Fibroblast of villous mesenchyme (primary cell): ENCODE results near the gene PAXIP1. TPM values are rescaled to one million over a fixed set of nuclear protein-coding genes. Genes with fewer than 3 reads are reported as not detected.
A peak's percentile ranks its signal among the peaks of the same experiment; 100 is the strongest.
"Not testable (repeated sequence)": the region's sequence is repeated elsewhere in the genome, so short reads cannot be mapped to it uniquely, and the experiment has no call there.

Experiments
- DNase-seq: peaks from one replicate; pipeline ENCODE4 v3.0.0-alpha.2; 2010; ENCODE audit warnings: low read depth
- H3K4me3 ChIP-seq: 2 replicates; pipeline ENCODE4 v1.5.1; 2011; ENCODE audit warnings: low read depth, mild to moderate bottlenecking, low read length
- total RNA-seq: library from RNA; depleted of rRNA; stranded (reverse); fragments of >200 nt; gene quantifications from 2 replicates; pipeline ENCODE4 v1.2.3, GENCODE V29; 2012
- TF ChIP-seq, protein P1 (sequence below): IDR thresholded peaks from 2 replicates; pipeline ENCODE4 v1.5.1; 2012; ENCODE audit warnings: low read depth, mild to moderate bottlenecking, low read length; ENCODE audit not compliant: insufficient read depth

The PAXIP1 gene, protein sequence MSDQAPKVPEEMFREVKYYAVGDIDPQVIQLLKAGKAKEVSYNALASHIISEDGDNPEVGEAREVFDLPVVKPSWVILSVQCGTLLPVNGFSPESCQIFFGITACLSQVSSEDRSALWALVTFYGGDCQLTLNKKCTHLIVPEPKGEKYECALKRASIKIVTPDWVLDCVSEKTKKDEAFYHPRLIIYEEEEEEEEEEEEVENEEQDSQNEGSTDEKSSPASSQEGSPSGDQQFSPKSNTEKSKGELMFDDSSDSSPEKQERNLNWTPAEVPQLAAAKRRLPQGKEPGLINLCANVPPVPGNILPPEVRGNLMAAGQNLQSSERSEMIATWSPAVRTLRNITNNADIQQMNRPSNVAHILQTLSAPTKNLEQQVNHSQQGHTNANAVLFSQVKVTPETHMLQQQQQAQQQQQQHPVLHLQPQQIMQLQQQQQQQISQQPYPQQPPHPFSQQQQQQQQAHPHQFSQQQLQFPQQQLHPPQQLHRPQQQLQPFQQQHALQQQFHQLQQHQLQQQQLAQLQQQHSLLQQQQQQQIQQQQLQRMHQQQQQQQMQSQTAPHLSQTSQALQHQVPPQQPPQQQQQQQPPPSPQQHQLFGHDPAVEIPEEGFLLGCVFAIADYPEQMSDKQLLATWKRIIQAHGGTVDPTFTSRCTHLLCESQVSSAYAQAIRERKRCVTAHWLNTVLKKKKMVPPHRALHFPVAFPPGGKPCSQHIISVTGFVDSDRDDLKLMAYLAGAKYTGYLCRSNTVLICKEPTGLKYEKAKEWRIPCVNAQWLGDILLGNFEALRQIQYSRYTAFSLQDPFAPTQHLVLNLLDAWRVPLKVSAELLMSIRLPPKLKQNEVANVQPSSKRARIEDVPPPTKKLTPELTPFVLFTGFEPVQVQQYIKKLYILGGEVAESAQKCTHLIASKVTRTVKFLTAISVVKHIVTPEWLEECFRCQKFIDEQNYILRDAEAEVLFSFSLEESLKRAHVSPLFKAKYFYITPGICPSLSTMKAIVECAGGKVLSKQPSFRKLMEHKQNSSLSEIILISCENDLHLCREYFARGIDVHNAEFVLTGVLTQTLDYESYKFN
- 9.3 and 10.4 TPM in 2 replicates for total RNA-seq

DNA sequence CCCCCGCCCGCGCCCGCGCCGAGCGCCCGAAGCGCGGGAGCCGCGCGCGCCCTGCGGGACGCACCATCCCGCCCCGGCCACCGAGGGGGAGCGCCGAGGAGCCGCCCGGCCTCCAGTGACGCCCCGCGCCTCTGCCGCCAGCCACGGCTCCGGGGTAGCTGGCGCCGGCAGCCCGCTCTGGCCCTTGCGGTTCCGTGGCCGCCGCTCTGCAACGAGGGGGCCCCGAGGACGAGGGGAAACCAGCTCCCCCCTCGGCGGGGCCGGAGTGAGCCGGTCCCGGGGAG, at the start of gene PAXIP1:
TSS of gene PAXIP1 (minus strand) at position 33 of the 284 bp plus-strand sequence. CDS start 195 bp downstream, outside the sequence.
- peak within 1 kb of the TSS; percentile 87 for H3K4me3 ChIP-seq
- TF ChIP-seq, protein P1, sequence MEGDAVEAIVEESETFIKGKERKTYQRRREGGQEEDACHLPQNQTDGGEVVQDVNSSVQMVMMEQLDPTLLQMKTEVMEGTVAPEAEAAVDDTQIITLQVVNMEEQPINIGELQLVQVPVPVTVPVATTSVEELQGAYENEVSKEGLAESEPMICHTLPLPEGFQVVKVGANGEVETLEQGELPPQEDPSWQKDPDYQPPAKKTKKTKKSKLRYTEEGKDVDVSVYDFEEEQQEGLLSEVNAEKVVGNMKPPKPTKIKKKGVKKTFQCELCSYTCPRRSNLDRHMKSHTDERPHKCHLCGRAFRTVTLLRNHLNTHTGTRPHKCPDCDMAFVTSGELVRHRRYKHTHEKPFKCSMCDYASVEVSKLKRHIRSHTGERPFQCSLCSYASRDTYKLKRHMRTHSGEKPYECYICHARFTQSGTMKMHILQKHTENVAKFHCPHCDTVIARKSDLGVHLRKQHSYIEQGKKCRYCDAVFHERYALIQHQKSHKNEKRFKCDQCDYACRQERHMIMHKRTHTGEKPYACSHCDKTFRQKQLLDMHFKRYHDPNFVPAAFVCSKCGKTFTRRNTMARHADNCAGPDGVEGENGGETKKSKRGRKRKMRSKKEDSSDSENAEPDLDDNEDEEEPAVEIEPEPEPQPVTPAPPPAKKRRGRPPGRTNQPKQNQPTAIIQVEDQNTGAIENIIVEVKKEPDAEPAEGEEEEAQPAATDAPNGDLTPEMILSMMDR, result no peak
- no peak for DNase-seq

- H3K4me3 ChIP-seq, result no peak overlapping the region
- TF ChIP-seq, protein P1, result no peak
- DNase-seq, result no peak
Observed at GRCh38 chr7:155051355-155051754, 48.4 kb upstream of the PAXIP1 start.

GRCh38 chr7:155048006-155048405, 45.1 kb upstream of the PAXIP1 start:
- no peak overlapping the region for H3K4me3 ChIP-seq
- DNase-seq, result no peak
- TF ChIP-seq, protein P1, result no peak

DNA sequence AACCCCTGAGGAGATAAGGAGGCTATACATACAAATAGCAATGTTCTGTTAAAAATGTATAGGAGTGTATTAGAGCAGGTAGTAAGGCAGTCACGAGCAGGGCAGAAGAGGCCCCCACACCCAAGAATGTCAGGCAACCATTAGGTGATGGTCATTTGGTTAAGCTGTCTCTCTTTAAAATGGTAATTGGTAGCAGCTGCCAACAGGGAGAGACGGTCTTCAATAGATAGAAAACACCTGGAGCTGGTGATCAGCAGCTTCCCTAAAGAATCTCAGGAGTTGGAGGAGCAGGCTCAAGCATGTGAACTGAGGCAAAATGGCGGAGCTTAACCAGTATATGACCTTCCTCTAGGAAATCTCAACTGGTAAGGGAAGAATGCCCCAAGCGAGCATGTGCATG, 40.8 kb upstream of the PAXIP1 start:
- no peak for DNase-seq
- H3K4me3 ChIP-seq, result no peak overlapping the region
- TF ChIP-seq, protein P1, result no peak

DNA sequence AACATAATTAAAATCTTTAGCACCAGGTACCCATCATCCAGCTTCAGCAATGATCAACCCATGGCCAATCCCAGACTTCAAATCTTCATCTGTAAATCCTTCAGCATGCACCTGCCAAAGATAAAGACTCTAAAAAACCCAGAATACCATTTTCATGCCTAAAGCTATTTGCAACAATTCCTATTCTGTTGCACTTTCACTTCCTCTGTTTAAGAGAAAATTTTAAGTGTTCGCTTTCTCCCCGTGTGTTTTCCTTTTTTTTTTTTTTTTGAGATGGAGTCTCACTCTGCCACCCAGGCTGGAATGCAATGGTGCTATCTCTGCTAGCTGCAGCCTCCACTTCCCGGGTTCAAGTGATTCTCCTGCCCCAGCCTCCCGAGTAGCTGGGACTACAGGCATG, 35.4 kb upstream of the PAXIP1 start:
- H3K4me3 ChIP-seq, result no peak overlapping the region
- DNase-seq, result no peak
- TF ChIP-seq, protein P1, result no peak

DNA sequence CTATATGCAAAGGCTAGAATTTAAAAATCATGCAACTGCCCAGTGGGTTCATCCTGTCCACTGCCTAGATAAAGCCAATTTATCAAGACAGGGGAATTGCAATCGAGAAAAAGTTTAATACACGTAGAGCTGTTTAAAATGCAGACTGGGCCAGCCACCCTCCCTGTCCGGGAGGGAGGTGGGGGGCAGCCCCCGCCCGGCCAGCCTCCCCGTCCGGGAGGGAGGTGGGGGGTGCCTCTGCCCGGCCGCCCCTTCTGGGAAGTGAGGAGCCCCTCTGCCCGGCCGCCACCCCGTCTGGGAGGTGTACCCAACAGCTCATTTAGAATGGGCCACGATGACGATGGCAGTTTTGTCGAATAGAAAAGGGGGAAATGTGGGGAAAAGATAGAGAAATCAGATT, 31.6 kb upstream of the PAXIP1 start:
- not testable (repeated sequence) for DNase-seq, H3K4me3 ChIP-seq

DNA sequence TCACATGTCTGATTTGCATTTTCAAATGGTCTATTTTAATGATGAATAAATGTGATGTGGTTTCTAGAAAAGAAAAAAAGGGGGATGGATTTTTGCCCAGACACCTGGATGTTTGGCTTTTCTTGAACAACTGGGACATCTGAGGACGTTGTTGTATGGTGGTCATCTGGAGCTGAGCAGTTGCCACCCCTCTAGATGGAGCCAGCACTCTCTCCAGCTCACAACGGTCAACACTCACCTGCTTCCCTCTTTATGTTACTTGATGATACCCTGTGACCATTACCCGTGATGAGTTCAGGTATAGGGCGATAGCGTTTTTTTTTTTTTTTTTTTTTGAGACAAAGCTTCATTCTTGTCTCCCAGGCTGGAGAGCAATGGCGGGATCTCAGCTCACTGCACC, 30.1 kb upstream of the PAXIP1 start:
- H3K4me3 ChIP-seq, result no peak overlapping the region
- TF ChIP-seq, protein P1, result no peak
- DNase-seq, result no peak
